ENCODE results near the gene SRRM4.
"Not testable (repeated sequence)": the region's sequence is repeated elsewhere in the genome, so short reads cannot be mapped to it uniquely, and the experiment has no call there.

Gene SRRM4

DNA sequence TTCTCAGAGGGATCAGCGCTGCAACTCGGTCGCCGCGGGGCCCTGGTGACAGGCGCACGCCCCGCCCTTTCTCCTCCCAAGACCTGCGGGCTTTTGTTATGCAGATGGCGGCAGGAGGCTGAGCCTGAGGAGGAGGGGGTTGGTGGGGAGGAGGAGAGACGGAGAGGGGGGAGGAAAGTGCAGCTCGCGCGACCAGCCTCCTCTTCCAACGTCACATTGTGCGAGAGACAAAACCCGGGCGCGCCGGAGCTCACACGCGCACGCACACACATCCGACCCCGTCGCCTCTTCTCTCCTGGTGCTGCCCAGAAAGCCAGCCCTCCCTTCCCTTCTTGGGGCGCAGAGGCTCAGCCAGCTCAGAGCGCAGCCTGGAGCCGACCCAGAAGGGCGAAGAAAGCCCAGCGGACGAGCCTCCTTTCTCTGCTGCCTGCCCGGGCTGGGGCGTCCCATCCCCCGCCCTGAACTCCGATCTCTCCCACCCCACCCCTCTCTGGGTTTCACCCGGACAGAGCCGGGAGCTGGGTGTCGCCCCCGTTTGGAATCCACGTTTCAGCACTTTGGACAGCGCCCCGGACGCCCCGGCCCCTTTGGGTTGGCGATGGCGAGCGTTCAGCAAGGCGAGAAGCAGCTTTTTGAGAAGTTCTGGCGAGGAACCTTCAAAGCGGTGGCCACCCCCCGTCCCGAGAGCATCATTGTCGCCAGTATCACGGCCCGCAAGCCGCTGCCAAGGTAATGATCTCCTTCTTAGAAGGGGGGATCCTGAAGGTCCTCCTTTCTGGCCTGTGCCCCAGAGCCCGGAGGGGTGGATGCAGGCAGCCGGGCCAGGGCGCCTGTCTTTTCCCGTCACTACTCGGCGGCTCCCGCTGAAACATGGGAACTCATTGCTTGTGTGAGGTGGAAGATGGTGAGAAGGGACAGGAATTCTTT lies at the start of gene SRRM4:
SRRM4 (plus strand) TSS at position 257 of the 927 bp plus-strand sequence; CDS start at position 599, 342 bp downstream.
- DNase-seq (ENCODE audit: low spot score) = peak; percentile 84

- DNase-seq (ENCODE audit: low spot score) = no peak
Observed at GRCh38 chr12:118946256-118946655, 35.1 kb upstream of the SRRM4 start.

- no peak for DNase-seq (ENCODE audit: low spot score)
Observed at GRCh38 chr12:118958520-118958919, 22.8 kb upstream of the SRRM4 start.

DNA sequence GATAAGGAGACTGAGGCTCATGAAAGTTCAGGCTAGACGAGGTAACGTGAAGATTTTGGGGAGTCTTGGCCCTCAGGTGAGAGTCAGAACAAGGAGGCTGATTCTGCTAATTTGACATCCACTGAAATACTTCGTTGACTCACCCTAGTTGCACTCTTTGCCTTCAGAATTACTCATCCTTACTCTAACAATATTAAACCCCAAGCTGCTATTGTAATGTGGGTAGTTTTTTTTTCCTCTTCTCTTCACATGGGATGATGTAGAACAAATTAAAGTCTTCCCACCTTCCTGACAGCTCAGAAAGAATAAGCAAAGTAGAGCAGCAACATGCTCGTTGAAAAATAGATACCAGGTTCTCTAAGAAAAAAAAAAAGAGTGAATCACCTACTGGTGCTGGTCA lies 22.0 kb upstream of the SRRM4 start:
- DNase-seq (ENCODE audit: low spot score) = peak; percentile 63

GRCh38 chr12:118959985-118960560 lies 21.3 kb upstream of the SRRM4 start:
- DNase-seq (ENCODE audit: low spot score) = peak; percentile 76

- no peak for DNase-seq (ENCODE audit: low spot score)
Observed at GRCh38 chr12:118960865-118961264, 20.5 kb upstream of the SRRM4 start.

DNA sequence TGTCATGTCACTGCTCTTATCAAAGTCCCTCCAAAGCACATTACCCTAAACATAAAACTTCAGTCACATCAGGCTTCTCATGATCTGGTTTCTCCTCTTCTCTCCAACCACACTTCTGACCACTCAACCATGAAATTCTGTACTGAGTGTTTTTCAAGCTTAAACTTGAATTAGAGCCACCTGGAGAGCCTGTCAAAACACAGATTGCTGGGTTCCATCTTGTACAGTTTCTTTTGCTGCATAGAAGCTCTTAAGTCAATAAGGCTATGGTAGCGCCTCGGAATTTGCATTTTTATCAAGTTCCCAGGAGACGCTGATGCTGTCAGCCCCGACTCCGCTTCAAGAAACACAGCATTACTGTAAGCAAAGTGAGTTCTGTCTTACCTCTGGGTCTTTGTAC lies 16.4 kb upstream of the SRRM4 start:
- no peak for DNase-seq (ENCODE audit: low spot score)

DNA sequence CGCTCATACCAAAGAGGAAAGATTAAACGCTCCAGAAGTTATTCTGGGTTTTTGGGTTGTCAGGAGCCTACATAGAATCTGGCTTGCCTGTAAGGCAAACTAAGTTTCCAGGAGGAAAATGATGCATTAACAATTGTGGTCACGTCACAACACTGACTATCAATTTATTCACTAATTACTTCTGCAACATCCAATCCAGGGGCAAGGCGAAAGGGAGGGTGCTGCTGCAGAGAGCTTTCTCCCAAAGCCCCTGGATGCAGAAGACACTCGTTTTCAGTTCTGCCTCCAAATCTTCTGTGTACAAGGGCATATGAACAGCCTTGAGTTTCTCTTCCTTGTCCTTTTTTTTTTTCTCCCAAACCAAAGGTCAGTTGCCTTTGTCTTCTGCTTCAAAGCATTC lies 10.5 kb upstream of the SRRM4 start:
- no peak for DNase-seq (ENCODE audit: low spot score)

DNA sequence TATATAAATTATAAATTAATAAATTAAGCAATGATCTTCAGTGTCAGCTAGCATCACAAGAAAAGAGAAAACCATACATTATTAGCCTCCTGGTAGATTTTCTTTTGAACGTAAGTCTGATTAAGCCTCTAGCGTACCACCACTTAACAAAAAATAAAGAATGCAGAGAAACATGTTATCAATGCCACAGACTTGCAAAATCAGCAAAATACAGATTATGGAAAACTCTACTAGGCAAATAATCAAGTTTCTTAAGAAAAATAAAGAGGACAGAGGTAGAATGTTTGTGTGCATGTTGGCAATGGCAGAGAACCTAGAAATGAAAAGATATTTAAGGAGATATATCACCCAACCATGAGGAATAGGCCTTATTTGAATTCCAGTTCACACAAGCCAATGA lies 8.4 kb upstream of the SRRM4 start:
- no peak for DNase-seq (ENCODE audit: low spot score)

DNA sequence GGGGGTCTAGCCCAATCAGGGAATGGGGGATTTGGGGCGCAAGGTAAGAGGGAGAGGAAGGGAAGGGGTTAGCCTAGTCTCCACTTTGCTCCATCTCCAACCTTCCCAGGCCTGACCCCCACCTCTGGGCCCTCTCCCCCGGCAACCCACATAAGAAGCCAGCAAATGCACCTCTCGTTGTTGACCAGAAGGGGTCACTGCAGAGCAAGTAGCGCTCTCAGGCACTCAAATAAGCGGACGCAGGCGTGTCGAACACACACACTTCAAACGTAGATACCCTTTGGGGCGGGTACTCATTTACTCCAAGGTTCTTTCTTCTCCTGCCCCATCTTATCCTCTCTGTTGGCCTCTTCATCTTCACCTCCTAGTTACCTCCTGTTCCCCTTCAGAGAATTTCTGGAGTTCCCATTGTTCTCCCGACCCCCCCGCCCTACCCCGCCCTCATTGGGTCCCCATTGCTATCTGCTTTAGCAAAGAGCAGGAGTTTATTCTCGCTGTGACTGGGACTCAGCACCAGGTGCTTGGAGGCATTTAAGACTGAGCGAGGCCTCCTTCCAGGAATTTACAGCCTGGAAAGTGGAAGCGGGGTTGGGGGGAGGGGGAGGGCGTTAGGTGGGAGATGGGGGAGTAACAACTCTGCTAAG lies 1.5 kb upstream of the SRRM4 start:
- peak; percentile 55 for DNase-seq (ENCODE audit: low spot score)

- DNase-seq (ENCODE audit: low spot score) = peak; percentile 19
Observed at GRCh38 chr12:118980407-118981014, 830 bp upstream of the SRRM4 start.

DNA sequence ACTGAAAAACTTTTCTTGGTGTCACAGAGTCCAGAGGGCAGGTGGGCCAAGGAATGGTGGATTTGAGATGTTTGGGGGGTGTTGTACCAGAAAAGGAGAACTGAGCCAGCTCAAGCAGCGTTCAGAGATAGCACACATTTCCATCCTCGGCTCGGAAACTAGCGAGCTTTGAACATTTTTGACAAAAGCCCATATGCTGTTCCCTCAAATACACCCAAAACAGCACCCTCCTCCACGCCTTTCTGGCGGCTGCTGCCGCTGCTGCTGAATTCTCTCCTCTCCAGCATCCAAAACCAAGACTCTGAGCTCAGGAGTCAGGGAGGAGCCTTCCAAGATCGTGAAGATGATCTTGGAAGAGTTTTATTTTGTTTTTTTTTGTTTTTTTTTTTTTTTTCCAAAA lies 961 bp downstream of the SRRM4 start:
- peak; percentile 13 for DNase-seq (ENCODE audit: low spot score)

DNA sequence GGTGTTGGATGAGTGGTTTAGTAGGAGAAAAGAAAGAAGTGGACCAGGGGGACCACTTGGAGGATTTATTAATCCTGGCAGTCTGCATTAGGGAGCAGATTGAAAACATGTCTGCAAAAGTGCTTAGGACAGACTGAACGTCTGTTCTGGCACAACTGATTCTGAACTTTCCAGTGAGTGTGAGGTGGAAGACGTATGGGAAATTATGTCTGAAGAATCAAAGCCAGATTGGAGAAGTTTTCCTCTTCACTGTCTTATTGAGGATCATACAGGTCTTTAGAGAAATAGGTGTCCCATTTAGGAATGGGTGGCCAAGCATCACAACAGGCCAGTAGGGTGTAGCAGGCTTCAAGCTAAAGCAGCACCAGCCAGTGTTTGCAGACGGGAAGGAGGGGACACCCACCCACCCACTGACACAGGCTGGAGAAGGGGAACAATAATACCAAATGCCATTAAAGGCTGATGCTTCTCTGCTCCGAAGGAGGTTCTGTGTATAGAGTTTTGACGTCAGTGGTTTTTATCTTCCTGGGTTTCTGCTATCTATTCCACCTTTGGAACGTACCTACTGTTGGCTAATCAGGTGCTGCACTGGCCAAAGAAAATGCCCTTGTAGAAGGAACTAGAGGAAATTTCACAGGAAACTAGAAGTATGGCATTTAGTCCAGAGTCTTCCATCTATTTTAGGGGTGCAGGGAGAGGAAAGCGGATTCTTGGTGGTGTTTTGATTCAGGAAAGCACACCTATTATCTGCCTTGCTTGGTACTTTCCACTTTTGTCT lies 1.8 kb downstream of the SRRM4 start:
- no peak for DNase-seq (ENCODE audit: low spot score)

- DNase-seq (ENCODE audit: low spot score) = no peak
Observed at GRCh38 chr12:118984161-118984943, 3.0 kb downstream of the SRRM4 start.

DNA sequence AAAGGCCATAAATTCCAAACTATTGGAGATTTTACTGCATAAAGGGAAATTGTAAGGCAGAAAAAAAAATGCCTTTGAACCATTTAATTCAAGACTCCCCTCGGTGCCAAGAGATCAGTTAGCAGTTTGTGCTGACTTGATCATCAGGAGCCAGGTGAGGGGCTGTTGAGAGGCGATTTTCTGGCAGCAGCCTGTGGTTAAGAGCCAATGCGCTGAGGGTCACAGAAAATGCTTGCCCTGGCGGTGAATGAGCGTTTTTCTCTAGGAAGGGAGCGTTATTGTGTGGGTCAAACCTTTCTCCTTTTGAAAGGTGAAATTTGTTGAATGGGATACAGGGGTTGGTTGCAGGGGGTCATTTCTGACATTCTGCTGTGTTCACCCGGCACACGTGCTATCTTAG lies 4.7 kb downstream of the SRRM4 start:
- no peak for DNase-seq (ENCODE audit: low spot score)

GRCh38 chr12:118999107-118999506 lies 17.8 kb downstream of the SRRM4 start:
- no peak for DNase-seq (ENCODE audit: low spot score)

- DNase-seq (ENCODE audit: low spot score) = no peak
Observed at GRCh38 chr12:119005085-119005484, 23.7 kb downstream of the SRRM4 start.

DNA sequence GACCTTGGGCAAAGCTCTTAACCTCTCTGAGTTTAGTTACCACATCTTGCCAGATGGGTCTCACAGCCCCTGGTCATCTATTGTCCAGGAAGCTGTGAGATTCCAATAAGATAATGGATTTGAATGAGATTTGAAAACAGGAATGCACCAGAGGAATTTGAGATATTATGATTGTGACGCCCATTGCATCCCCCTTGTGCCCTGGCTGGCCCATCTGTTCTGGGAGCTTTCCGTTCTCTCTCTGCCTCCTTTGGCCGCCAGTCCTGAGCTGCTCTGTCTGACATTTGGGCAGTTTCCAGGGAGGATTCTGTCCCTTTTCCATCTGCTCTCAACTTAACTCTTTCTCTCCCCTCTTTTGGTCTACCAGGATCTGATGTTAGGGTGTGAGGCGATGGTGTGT lies 24.6 kb downstream of the SRRM4 start:
- no peak for DNase-seq (ENCODE audit: low spot score)

GRCh38 chr12:119006746-119007145 lies 25.4 kb downstream of the SRRM4 start:
- DNase-seq (ENCODE audit: low spot score) = no peak

GRCh38 chr12:119008273-119008672 lies 26.9 kb downstream of the SRRM4 start:
- not testable (repeated sequence) for DNase-seq (ENCODE audit: low spot score)

- no peak for DNase-seq (ENCODE audit: low spot score)
Observed at GRCh38 chr12:119008691-119009221, 27.4 kb downstream of the SRRM4 start.

Measured in putamen (tissue), 1 donor.